T-helper 1 cell (primary cell): ENCODE measurements around the gene SLC13A2.

Experiments used
- DNase-seq, 5 donors: peaks; one replicate each; pipeline ENCODE4 v3.0.0-alpha.2; 2012 to 2020

The SLC13A2 gene

GRCh38 chr17:28494445-28495188, 21.2 kb downstream of the SLC13A2 start:
- DNase-seq = peak; percentile 54 to 72 (median 66)

GRCh38 chr17:28495635-28496034, 22.2 kb downstream of the SLC13A2 start:
- DNase-seq = no peak

GRCh38 chr17:28497931-28498330, 24.5 kb downstream of the SLC13A2 start:
- no peak for DNase-seq

- DNase-seq = no peak
Observed at GRCh38 chr17:28498652-28499363, 25.4 kb downstream of the SLC13A2 start.

- DNase-seq = no peak
Observed at GRCh38 chr17:28499364-28499664, 25.9 kb downstream of the SLC13A2 start.

- no peak for DNase-seq
Observed at GRCh38 chr17:28499684-28500357, 26.4 kb downstream of the SLC13A2 start.

GRCh38 chr17:28500712-28501379, 27.4 kb downstream of the SLC13A2 start:
- DNase-seq = no peak

- no peak for DNase-seq
Observed at GRCh38 chr17:28501421-28502284, 28.2 kb downstream of the SLC13A2 start.

- DNase-seq = no peak
Observed at GRCh38 chr17:28503420-28503819, 30.0 kb downstream of the SLC13A2 start.

GRCh38 chr17:28505986-28506665, 32.7 kb downstream of the SLC13A2 start, which contains the start of gene FOXN1:
FOXN1 (plus strand) TSS chr17:28506348; CDS start chr17:28523970, 17,622 bp downstream.
- no peak for DNase-seq

- DNase-seq = no peak
Observed at GRCh38 chr17:28506763-28507487, 33.5 kb downstream of the SLC13A2 start.

- no peak for DNase-seq
Observed at GRCh38 chr17:28507567-28508203, 34.2 kb downstream of the SLC13A2 start.

GRCh38 chr17:28508211-28508724, 34.8 kb downstream of the SLC13A2 start:
- DNase-seq = no peak

GRCh38 chr17:28509789-28510188, 36.3 kb downstream of the SLC13A2 start:
- DNase-seq = no peak

- no peak for DNase-seq
Observed at GRCh38 chr17:28511858-28512461, 38.5 kb downstream of the SLC13A2 start.

- DNase-seq = no peak
Observed at GRCh38 chr17:28513476-28513875, 40.0 kb downstream of the SLC13A2 start.

GRCh38 chr17:28514561-28515002, 41.1 kb downstream of the SLC13A2 start:
- DNase-seq = no peak

GRCh38 chr17:28515518-28515917, 42.1 kb downstream of the SLC13A2 start:
- no peak for DNase-seq

GRCh38 chr17:28518132-28518531, 44.7 kb downstream of the SLC13A2 start:
- DNase-seq = no peak

GRCh38 chr17:28518578-28518977, 45.1 kb downstream of the SLC13A2 start:
- no peak for DNase-seq
